GM15510 (cell line): Measurements from ENCODE around the gene VWA3B.

Experiments used
- POLR2A ChIP-seq: IDR thresholded peaks from 3 replicates; pipeline ENCODE4 v1.6.1; 2011; ENCODE audit warnings: borderline replicate concordance; ENCODE audit not compliant: insufficient read length; ENCODE audit errors: extremely low read depth

VWA3B gene

GRCh38 chr2:98309580-98309979 lies 222.6 kb downstream of the VWA3B start:
- no peak for TF ChIP-seq POLR2A

DNA sequence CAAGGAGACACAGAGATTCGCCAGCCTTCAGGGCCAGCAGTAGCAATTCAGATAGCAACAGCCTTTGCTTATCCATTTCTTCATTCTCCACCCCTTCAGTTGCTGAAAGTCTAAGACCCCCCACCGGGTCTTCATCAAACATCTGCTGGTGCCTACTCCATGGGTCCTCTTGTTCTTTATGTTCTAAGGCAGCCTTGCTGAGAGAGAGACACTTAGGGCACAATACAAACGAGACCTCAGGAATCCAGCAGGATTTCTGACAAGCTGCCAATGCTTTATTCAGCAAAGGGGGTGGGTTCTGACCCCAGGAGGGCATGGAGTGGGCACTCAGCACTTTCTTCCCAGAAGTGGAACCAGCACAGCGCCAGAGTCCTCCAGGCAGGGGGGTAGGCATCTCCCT lies 223.0 kb downstream of the VWA3B start:
- TF ChIP-seq POLR2A, result no peak

GRCh38 chr2:98311090-98311489 lies 224.1 kb downstream of the VWA3B start:
- no peak for TF ChIP-seq POLR2A

GRCh38 chr2:98311771-98312545 lies 225.0 kb downstream of the VWA3B start:
- TF ChIP-seq POLR2A, result no peak

GRCh38 chr2:98313492-98314250 lies 226.7 kb downstream of the VWA3B start:
- no peak for TF ChIP-seq POLR2A

DNA sequence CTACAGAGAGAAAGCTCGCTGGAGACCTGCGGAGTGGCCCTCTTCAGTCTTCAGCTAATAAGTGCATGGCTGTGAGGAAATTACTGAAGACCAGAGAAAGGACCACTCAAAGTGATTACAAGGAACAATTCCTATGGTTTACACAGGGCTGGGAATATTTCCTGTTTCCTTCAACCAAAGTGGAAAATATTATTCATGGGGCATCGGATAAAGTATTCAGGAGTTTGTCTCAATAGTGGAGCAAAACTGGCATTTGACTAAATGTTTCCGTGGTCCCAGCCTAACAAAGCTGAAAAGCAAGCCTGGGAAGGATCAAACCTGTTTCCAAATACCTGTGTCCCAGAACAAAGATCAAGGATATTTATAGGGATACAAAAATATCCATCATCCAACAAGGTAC lies 227.3 kb downstream of the VWA3B start:
- TF ChIP-seq POLR2A, result no peak

- no peak for TF ChIP-seq POLR2A
These were observed 229.0 kb downstream of the VWA3B start for GRCh38 chr2:98315957-98316356.

DNA sequence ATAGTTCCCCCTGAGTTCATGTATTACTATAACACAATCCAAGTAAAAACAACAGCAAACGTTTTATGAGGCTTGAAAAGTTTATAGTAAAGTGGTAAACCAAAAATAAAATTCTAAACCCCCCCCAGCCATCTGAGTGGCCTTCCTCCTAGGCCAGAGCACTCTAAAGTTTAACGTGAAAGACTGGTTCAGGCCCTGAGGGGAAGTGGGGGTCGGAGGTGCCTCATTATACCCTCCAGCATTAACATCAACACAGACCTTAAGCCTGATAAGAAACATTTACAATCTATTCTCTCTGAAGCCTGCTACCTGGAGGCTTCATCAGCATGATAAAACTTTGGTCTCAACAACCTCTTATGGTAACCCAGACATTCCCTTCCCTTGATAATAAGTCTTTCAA lies 230.2 kb downstream of the VWA3B start:
- TF ChIP-seq POLR2A, result no peak

DNA sequence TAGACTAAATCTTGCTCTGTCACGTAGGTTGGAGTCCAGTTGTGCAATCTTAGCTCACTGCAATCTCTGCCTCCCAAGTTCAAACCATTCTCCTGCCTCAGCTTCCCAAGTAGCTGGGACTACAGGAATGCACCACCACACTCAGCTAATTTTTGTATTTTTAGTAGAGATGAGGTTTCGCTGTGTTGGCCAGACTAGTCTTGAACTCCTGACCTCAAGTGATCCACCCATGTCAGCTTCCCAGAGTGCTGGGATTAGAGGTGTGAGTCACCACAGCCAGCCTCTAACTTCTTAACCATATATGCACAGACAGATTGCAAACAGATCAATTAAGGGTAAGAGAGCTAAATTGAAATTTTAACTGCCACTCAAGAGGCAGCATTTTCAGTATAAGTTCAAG lies 237.2 kb downstream of the VWA3B start:
- no peak for TF ChIP-seq POLR2A

GRCh38 chr2:98327776-98328175 lies 240.8 kb downstream of the VWA3B start:
- TF ChIP-seq POLR2A, result no peak

- no peak for TF ChIP-seq POLR2A
These were observed 242.6 kb downstream of the VWA3B start for GRCh38 chr2:98329549-98329948.

DNA sequence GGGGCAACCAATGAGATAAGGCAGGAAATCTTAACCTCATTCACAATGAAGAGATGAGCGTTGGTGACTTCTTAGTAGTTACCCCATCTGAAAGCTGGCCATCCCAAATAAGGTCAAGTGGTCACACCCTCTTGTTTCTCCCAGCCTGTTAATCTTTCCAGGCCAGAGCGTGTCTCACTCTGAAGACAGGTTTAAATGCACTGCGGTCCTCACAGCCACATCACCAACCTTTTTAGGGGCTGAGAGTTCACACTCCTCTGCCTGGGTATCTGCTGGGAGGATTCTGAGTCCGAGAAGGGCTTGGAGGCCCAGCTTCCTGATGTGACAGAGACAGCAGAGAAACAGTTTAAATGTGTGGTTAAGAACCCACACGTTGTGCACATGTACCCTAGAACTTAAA lies 246.0 kb downstream of the VWA3B start:
- TF ChIP-seq POLR2A, result no peak

DNA sequence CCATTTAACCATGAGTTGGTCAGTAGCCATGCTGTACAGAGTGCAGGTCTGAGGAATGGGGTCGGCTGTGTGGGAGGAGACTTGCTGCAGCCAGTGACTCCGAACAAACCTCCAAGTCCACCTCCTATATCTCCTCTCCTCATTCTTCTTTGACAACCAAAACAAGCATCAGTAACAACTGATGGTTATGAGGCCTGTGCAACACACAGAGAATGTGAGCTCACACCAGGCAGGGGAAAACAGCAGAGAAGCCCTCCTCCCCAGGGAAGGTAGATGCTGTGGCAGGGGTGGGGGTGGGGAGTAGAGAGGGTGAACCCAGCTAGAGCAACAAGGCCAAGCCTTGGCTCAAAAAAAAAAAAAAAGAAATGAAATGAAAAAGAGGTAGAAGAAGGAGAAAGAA lies 247.0 kb downstream of the VWA3B start:
- TF ChIP-seq POLR2A, result no peak

DNA sequence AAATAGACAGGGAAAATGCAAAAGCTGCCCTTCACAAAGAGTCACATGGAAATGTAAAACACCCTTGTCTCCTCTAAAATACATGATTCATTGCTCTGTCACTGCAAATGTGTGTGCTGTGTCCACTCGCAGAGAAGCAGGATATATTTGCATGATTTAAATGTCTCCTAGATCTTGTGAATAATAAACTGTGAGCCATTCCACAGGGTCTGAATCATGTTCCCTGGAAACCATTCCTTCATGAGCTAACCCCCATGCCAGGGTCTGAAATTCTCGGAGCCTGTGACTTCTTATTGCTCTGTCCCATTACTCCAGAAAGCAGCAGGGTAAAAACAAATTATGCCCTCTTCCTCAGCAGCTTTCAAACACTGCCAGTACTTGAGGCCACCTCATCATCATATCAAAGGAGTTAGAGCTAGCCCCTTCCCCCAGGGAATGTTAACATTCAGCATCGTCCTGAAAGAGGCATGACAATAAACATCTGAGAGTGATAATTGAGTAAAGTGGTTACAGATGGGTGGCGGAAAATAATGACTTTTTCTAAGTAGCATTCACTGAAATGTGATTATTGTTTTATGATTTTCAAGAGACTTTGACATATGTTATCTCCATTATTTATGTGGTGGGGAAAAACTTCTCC lies 247.6 kb downstream of the VWA3B start:
- no peak for TF ChIP-seq POLR2A

- TF ChIP-seq POLR2A, result no peak
These were observed 248.3 kb downstream of the VWA3B start for GRCh38 chr2:98335271-98335670.
